PFSK-1 (cell line): ENCODE results near the gene TPK1.

ENCODE experiments used
- FOXP2 ChIP-seq: optimal IDR thresholded peaks from 2 replicates; pipeline ENCODE3; 2011; ENCODE audit warnings: borderline replicate concordance, control low read depth, inconsistent platforms; ENCODE audit not compliant: insufficient read depth; ENCODE audit errors: extremely low read length, extremely low read depth
- POLR2AphosphoS5 ChIP-seq: IDR thresholded peaks from 2 replicates; pipeline ENCODE4 v1.6.1; 2012; ENCODE audit warnings: low read depth, mild to moderate bottlenecking, control low read depth, low read length, moderate library complexity
- REST ChIP-seq, 2 experiments: IDR thresholded peaks; 2 replicates each; pipeline versions ENCODE4 v1.6.1 to v1.8.0; 2011 to 2012; ENCODE audit warnings: low read depth in 2 of 2, low read length in 2 of 2, control low read depth in 1 of 2, inconsistent platforms in 1 of 2, mild to moderate bottlenecking in 1 of 2, moderate library complexity in 1 of 2; ENCODE audit not compliant: insufficient read depth in 1 of 2
- SIN3A ChIP-seq: IDR thresholded peaks from 2 replicates; pipeline ENCODE4 v1.6.1; 2012; ENCODE audit warnings: mild to moderate bottlenecking, low read length, moderate library complexity, borderline replicate concordance; ENCODE audit not compliant: insufficient read depth
- TAF1 ChIP-seq: IDR thresholded peaks from 2 replicates; pipeline ENCODE4 v1.6.1; 2012; ENCODE audit warnings: low read length, control low read depth, borderline replicate concordance; ENCODE audit not compliant: insufficient read depth

TPK1 gene

GRCh38 chr7:144488977-144489376, 346.9 kb downstream of the TPK1 start:
- TF ChIP-seq REST (IDR thresholded peaks at IDR 0.05; ENCODE audit: insufficient read depth in 1 of 2, low read depth in 2 of 2, low read length in 2 of 2) (no peak), TAF1 (no peak), SIN3A (no peak), POLR2AphosphoS5 (no peak), FOXP2 (no peak)

DNA sequence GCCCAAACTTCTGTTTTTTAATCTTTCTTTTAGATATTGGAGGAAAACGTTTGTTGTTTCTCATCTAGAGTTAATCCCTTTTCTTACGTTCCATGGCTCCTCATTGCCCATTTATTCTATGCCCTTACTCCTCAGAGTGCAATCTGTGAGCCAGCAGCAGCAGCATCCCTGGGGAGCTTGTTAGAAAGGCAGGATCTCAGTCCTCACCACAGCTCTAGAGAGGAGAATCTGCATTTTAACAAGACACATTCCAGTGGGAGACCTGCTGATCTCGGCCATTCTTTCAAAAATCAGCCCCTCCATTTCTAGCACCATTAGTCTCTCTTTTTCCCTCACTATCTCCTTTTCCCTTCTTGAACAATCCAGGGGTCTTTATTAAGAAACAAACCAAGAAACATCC, 348.0 kb downstream of the TPK1 start:
- TF ChIP-seq REST (IDR thresholded peaks at IDR 0.05; ENCODE audit: insufficient read depth in 1 of 2, low read depth in 2 of 2, low read length in 2 of 2), result no peak
- no peak for TF ChIP-seq TAF1

- TF ChIP-seq TAF1 (no peak), REST (IDR thresholded peaks at IDR 0.05; ENCODE audit: insufficient read depth in 1 of 2, low read depth in 2 of 2, low read length in 2 of 2) (no peak), POLR2AphosphoS5 (no peak), FOXP2 (no peak), SIN3A (no peak)
Measured at GRCh38 chr7:144484445-144484844, 351.4 kb downstream of the TPK1 start.

- TF ChIP-seq TAF1 (no peak), REST (IDR thresholded peaks at IDR 0.05; ENCODE audit: insufficient read depth in 1 of 2, low read depth in 2 of 2, low read length in 2 of 2) (no peak), SIN3A (no peak), POLR2AphosphoS5 (no peak), FOXP2 (no peak)
Measured at GRCh38 chr7:144483189-144483588, 352.7 kb downstream of the TPK1 start.

GRCh38 chr7:144481833-144482232, 354.0 kb downstream of the TPK1 start:
- no peak for TF ChIP-seq POLR2AphosphoS5
- TF ChIP-seq REST (IDR thresholded peaks at IDR 0.05; ENCODE audit: insufficient read depth in 1 of 2, low read depth in 2 of 2, low read length in 2 of 2), result no peak
- TF ChIP-seq SIN3A, result no peak
- no peak for TF ChIP-seq FOXP2
- TF ChIP-seq TAF1, result no peak
